ENCODE measurements around the gene CWH43.
"Not testable (repeated sequence)": the region's sequence is repeated elsewhere in the genome, so short reads cannot be mapped to it uniquely, and the experiment has no call there.

CWH43 gene

GRCh38 chr4:48985976-48986653, at the start of gene CWH43:
CWH43 (plus strand) TSS chr4:48986275; CDS start chr4:48986430, 155 bp downstream.
- no peak for DNase-seq (ENCODE audit: low read depth)

- DNase-seq (ENCODE audit: low read depth) = no peak
These were observed 49.0 kb upstream of the CWH43 start for GRCh38 chr4:48937033-48937432.

GRCh38 chr4:48938831-48939230, 47.2 kb upstream of the CWH43 start:
- DNase-seq (ENCODE audit: low read depth) = no peak

- DNase-seq (ENCODE audit: low read depth) = peak; percentile 88
These were observed 46.3 kb upstream of the CWH43 start for GRCh38 chr4:48939785-48940184.

GRCh38 chr4:48943387-48943786, 42.7 kb upstream of the CWH43 start:
- DNase-seq (ENCODE audit: low read depth) = no peak

- no peak for DNase-seq (ENCODE audit: low read depth)
These were observed 41.8 kb upstream of the CWH43 start for GRCh38 chr4:48944252-48944651.

GRCh38 chr4:48944756-48945241, 41.3 kb upstream of the CWH43 start:
- DNase-seq (ENCODE audit: low read depth) = no peak

GRCh38 chr4:48945981-48946380, 40.1 kb upstream of the CWH43 start:
- no peak for DNase-seq (ENCODE audit: low read depth)

GRCh38 chr4:48947731-48948130, 38.3 kb upstream of the CWH43 start:
- no peak for DNase-seq (ENCODE audit: low read depth)

- no peak for DNase-seq (ENCODE audit: low read depth)
These were observed 37.0 kb upstream of the CWH43 start for GRCh38 chr4:48949086-48949485.

- no peak for DNase-seq (ENCODE audit: low read depth)
These were observed 36.4 kb upstream of the CWH43 start for GRCh38 chr4:48949518-48950219.

- no peak for DNase-seq (ENCODE audit: low read depth)
These were observed 31.8 kb upstream of the CWH43 start for GRCh38 chr4:48954314-48954713.

GRCh38 chr4:48957366-48957765, 28.7 kb upstream of the CWH43 start:
- not testable (repeated sequence) for DNase-seq (ENCODE audit: low read depth)

- no peak for DNase-seq (ENCODE audit: low read depth)
These were observed 27.5 kb upstream of the CWH43 start for GRCh38 chr4:48958582-48958981.

GRCh38 chr4:48960988-48961635, 25.0 kb upstream of the CWH43 start:
- DNase-seq (ENCODE audit: low read depth) = no peak

- no peak for DNase-seq (ENCODE audit: low read depth)
These were observed 23.4 kb upstream of the CWH43 start for GRCh38 chr4:48962636-48963035.

GRCh38 chr4:48963042-48963679, 22.9 kb upstream of the CWH43 start:
- peak; percentile 86 for DNase-seq (ENCODE audit: low read depth)

- DNase-seq (ENCODE audit: low read depth) = no peak
These were observed 19.0 kb upstream of the CWH43 start for GRCh38 chr4:48967101-48967500.

GRCh38 chr4:48967631-48968030, 18.4 kb upstream of the CWH43 start:
- DNase-seq (ENCODE audit: low read depth) = peak; percentile 16

GRCh38 chr4:48968814-48969213, 17.3 kb upstream of the CWH43 start:
- DNase-seq (ENCODE audit: low read depth) = peak; percentile 85

GRCh38 chr4:48970471-48970921, 15.6 kb upstream of the CWH43 start:
- peak; percentile 34 for DNase-seq (ENCODE audit: low read depth)

- no peak for DNase-seq (ENCODE audit: low read depth)
These were observed 11.0 kb upstream of the CWH43 start for GRCh38 chr4:48974979-48975640.

Measured in iris pigment epithelial cell (primary cell).